Uterus (tissue), 4 donors: ENCODE measurements around the gene HAUS5. TPM values are rescaled to one million over a fixed set of nuclear protein-coding genes. Genes with fewer than 3 reads are reported as not detected.

ENCODE experiments used
- DNase-seq, 2 donors: peaks; one replicate each; pipeline ENCODE4 v3.0.0-alpha.2; 2019 to 2020
- H3K27ac ChIP-seq, 2 donors: fragments of 200-600 bp; sonication (generic); 1 replicate in 1 of 2; 2 replicates in 1 of 2; pipeline ENCODE4 v1.5.1; 2016 to 2018
- H3K27me3 ChIP-seq, 2 donors: fragments of 200-600 bp; sonication (generic); one replicate each; pipeline ENCODE4 v1.5.1; 2018 to 2019; ENCODE audit warnings: control low read depth in 1 of 2
- H3K36me3 ChIP-seq, 2 donors: fragments of 200-600 bp; sonication (generic); one replicate each; pipeline ENCODE4 v1.5.1; 2019; ENCODE audit warnings: control low read depth in 1 of 2
- H3K4me1 ChIP-seq, 2 donors: fragments of 200-600 bp; sonication (generic); one replicate each; pipeline ENCODE4 v1.5.1; 2018 to 2019; ENCODE audit warnings: control low read depth in 1 of 2
- H3K4me3 ChIP-seq, 2 donors: fragments of 200-600 bp; sonication (generic); 1 replicate in 1 of 2; 2 replicates in 1 of 2; pipeline ENCODE4 v1.5.1; 2018 to 2019; ENCODE audit warnings: mild to moderate bottlenecking in 1 of 2
- H3K9me3 ChIP-seq, 2 donors: fragments of 200-600 bp; sonication (generic); one replicate each; pipeline ENCODE4 v1.5.1; 2019; ENCODE audit warnings: control low read depth in 1 of 2
- POLR2A ChIP-seq, 2 donors: fragments of 450-650 bp; IDR thresholded peaks; one replicate each; pipeline ENCODE4 v1.6.1; 2016; ENCODE audit warnings: antibody characterized with exemption in 2 of 2, mild to moderate bottlenecking in 1 of 2, moderate library complexity in 1 of 2
- intact Hi-C: fragments of 100-400 bp; cut with DNase I; formaldehyde crosslinking; loops from one replicate; pipeline ENCODE4 v1.15.1; 2023; ENCODE audit warnings: low total_unique reads
- total RNA-seq, 4 donors: library from RNA; depleted of rRNA in 3 of 4; stranded (reverse); fragments of >200 nt in 3 of 4; gene quantifications; one replicate each; pipeline versions ENCODE4 v1.1.0 to v1.2.4, GENCODE V29; 2014 to 2023
- TF ChIP-seq, protein P1 (sequence below), 4 experiments: fragments of 200-600 bp in 2 of 4; fragments of 450-650 bp in 2 of 4; sonication (generic) in 2 of 4; IDR thresholded peaks; one replicate each; pipeline ENCODE4 v1.5.1; 2016 to 2019; ENCODE audit warnings: antibody characterized with exemption in 4 of 4, mild to moderate bottlenecking in 2 of 4, moderate library complexity in 1 of 4
- donor health status: DM: yes; HTN: yes; CAD: no.

Gene HAUS5
- total RNA-seq, 4 donors from 2014 or later, result 6.1 to 37.9 (median 17.7) TPM

DNA sequence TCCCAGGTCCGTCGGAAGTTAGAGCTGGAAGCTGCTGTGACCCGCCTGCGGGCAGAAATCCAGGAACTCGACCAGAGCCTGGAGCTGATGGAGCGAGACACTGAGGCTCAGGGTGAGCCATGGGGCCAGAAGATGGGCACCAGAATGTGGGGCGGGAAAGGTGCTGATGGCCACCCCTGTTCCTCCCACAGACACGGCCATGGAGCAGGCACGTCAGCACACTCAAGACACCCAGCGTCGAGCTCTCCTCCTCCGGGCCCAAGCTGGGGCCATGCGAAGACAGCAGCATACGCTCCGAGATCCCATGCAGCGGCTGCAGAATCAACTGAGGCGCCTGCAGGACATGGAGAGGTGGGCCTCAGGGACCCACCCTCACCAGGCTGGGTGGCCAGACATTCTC is 2.5 kb downstream of the HAUS5 start:
- TF ChIP-seq, protein P1, sequence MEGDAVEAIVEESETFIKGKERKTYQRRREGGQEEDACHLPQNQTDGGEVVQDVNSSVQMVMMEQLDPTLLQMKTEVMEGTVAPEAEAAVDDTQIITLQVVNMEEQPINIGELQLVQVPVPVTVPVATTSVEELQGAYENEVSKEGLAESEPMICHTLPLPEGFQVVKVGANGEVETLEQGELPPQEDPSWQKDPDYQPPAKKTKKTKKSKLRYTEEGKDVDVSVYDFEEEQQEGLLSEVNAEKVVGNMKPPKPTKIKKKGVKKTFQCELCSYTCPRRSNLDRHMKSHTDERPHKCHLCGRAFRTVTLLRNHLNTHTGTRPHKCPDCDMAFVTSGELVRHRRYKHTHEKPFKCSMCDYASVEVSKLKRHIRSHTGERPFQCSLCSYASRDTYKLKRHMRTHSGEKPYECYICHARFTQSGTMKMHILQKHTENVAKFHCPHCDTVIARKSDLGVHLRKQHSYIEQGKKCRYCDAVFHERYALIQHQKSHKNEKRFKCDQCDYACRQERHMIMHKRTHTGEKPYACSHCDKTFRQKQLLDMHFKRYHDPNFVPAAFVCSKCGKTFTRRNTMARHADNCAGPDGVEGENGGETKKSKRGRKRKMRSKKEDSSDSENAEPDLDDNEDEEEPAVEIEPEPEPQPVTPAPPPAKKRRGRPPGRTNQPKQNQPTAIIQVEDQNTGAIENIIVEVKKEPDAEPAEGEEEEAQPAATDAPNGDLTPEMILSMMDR (IDR thresholded peaks at IDR 0.05), result no peak
- no peak for TF ChIP-seq POLR2A (IDR thresholded peaks at IDR 0.05)
- Histone ChIP-seq H3K4me3 (no peak overlapping the region), H3K4me1 (peaks cover 0 to 4% of the 10 kb centered on the region in 2 donors), H3K27ac (no peak overlapping the region), H3K36me3 (no peaks in the 10 kb centered on the region), H3K9me3 (no peaks in the 10 kb centered on the region), H3K27me3 (no peaks in the 10 kb centered on the region)
- intact Hi-C loops, result no loop called here
- no peak for DNase-seq

DNA sequence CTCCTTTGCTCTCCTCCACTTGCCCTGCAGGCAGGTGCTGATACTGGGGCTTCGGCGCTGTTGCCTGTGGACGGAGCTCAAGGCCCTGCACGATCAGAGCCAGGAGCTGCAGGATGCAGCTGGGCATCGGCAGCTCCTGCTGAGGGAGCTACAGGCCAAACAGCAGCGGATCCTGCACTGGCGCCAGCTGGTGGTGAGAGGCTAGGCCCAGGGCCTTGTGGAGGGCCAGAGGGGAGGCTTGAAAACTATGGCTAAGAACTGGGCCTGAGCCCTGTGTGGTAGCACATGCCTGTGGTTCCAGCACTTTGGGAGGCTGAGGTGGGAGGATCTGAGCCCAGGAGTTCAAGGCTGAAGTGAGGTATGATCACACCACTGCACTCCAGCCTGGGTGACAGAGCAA is 6.3 kb downstream of the HAUS5 start:
- intact Hi-C loops, result no loop called here
- no peak for TF ChIP-seq POLR2A (IDR thresholded peaks at IDR 0.05)
- TF ChIP-seq, protein P1 (IDR thresholded peaks at IDR 0.05), result no peak

DNA sequence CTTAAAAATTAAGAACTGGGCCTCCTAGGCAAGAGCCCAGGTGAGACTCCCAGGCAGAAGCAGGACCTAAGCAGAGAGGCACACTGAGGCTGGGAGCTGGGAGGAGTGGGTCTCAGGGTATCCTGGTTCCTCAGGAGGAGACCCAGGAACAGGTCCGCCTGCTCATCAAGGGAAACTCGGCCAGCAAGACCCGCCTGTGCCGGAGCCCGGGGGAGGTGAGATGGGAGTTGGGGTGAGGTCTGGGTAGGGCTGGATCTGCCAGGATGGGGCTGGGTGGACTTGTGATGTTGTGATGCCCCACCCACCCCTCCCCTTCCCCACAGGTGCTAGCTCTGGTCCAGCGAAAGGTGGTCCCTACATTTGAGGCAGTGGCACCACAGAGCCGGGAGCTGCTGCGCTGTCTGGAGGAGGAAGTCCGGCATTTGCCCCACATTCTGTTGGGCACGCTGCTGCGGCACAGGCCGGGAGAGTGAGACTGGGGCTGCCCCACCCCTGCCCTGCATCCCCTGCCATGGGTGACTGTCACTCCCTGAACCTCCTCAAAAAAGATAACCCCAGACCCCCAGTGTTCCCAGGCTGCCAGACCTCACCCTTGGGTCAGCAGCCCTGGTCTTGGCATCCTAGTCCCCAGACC is 6.9 kb downstream of the HAUS5 start:
- Histone ChIP-seq H3K4me1 (no peaks in the 10 kb centered on the region), H3K9me3 (no peaks in the 10 kb centered on the region), H3K27ac (no peak overlapping the region), H3K27me3 (no peaks in the 10 kb centered on the region), H3K36me3 (no peaks in the 10 kb centered on the region), H3K4me3 (no peak overlapping the region)
- DNase-seq, result no peak
- intact Hi-C loops, result no loop called here
- no peak for TF ChIP-seq POLR2A (IDR thresholded peaks at IDR 0.05)
- TF ChIP-seq, protein P1 (IDR thresholded peaks at IDR 0.05), result no peak

More for the DNA sequence above, 6.3 kb downstream of the HAUS5 start:
- H3K4me3 ChIP-seq, result no peak overlapping the region
- no peaks in the 10 kb centered on the region for H3K9me3 ChIP-seq
- no peak overlapping the region for H3K27ac ChIP-seq
- H3K36me3 ChIP-seq, result no peaks in the 10 kb centered on the region
- no peaks in the 10 kb centered on the region for H3K27me3 ChIP-seq
- DNase-seq, result no peak
- no peaks in the 10 kb centered on the region for H3K4me1 ChIP-seq

DNA sequence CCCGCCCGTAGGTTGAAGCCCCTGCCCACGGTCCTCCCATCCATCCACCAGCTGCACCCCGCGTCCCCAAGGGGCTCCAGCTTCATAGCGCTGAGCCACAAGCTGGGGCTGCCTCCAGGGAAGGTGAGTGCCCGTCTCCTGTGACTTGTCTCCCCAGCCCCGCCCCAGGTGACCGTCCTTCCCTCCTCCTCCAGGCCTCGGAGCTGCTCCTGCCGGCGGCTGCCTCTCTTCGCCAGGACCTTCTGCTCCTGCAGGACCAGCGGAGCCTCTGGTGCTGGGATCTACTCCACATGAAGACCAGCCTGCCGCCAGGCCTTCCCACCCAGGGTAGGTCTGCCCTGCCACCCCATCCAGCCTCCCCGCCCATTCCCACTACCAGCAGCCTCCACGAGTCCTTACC is 7.5 kb downstream of the HAUS5 start:
- Histone ChIP-seq H3K9me3 (no peaks in the 10 kb centered on the region), H3K27me3 (no peaks in the 10 kb centered on the region), H3K27ac (no peak overlapping the region), H3K4me3 (no peak overlapping the region), H3K36me3 (no peaks in the 10 kb centered on the region), H3K4me1 (no peaks in the 10 kb centered on the region)
- DNase-seq, result no peak
- TF ChIP-seq, protein P1 (IDR thresholded peaks at IDR 0.05), result no peak
- no peak for TF ChIP-seq POLR2A (IDR thresholded peaks at IDR 0.05)
- intact Hi-C loops, result no loop called here

DNA sequence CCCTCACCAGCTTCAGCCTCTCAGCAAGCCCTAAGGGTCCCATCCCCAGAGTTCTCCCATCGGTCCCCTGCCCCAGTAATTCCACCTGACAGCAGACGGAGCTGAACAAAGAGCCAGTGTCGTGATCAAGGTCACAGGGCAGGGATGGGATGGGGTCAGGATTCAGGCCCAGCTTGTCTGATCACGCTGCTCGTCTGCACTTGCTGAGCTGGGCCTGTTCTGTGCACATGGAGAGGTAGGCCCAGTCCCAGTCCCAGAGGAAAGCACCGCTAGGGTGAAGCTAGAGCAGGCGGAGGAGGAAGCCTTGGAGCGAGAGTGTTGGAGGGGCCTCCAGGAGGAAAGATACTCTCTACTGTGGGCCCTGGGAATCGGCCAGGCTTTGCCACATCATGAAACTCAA is 9.2 kb downstream of the HAUS5 start:
- Histone ChIP-seq H3K4me1 (no peaks in the 10 kb centered on the region), H3K27me3 (no peaks in the 10 kb centered on the region), H3K9me3 (no peaks in the 10 kb centered on the region), H3K36me3 (no peaks in the 10 kb centered on the region), H3K27ac (no peak overlapping the region), H3K4me3 (no peak overlapping the region)
- TF ChIP-seq POLR2A (IDR thresholded peaks at IDR 0.05), result no peak
- TF ChIP-seq, protein P1 (IDR thresholded peaks at IDR 0.05), result no peak
- intact Hi-C loops, result no loop called here
- no peak for DNase-seq
